Right lobe of liver (tissue), 6 donors: ENCODE measurements around the gene GAS6. TPM values are rescaled to one million over a fixed set of nuclear protein-coding genes. Genes with fewer than 3 reads are reported as not detected.

Experiments used
- ATAC-seq, 4 donors: fragments of 200-7000 bp; cut with Tn5 transposase; one replicate each; pipeline ENCODE4 v1.9.1; 2020; ENCODE audit warnings: mild to moderate bottlenecking in 4 of 4, moderate library complexity in 4 of 4
- DNase-seq, 3 donors: peaks; one replicate each; pipeline ENCODE4 v3.0.0-alpha.2; 2020
- H3K27ac ChIP-seq, 3 donors: fragments of 200-600 bp; one replicate each; pipeline ENCODE4 v1.8.0; 2022
- H3K27me3 ChIP-seq, 2 donors: fragments of 200-600 bp; one replicate each; pipeline ENCODE4 v1.8.0; 2022
- H3K36me3 ChIP-seq, 4 donors: fragments of 200-600 bp; sonication (generic) in 1 of 4; one replicate each; pipeline versions ENCODE4 v1.5.1 to v1.8.0; 2017 to 2022; ENCODE audit warnings: control low read depth in 1 of 4
- H3K4me1 ChIP-seq, 4 donors: fragments of 200-600 bp; sonication (generic) in 1 of 4; one replicate each; pipeline versions ENCODE4 v1.5.1 to v1.8.0; 2017 to 2022; ENCODE audit warnings: control low read depth in 1 of 4
- H3K4me3 ChIP-seq, 3 donors: fragments of 200-600 bp; one replicate each; pipeline ENCODE4 v1.8.0; 2022
- H3K9me3 ChIP-seq, 4 donors: fragments of 200-600 bp; sonication (generic) in 1 of 4; one replicate each; pipeline versions ENCODE4 v1.5.1 to v1.8.0; 2017 to 2022; ENCODE audit warnings: control low read depth in 1 of 4
- CTCF ChIP-seq, 4 donors: fragments of 200-600 bp in 3 of 4; fragments of 450-650 bp in 1 of 4; IDR thresholded peaks; one replicate each; pipeline versions ENCODE4 v1.5.1 to v1.8.0; 2016 to 2022; ENCODE audit warnings: antibody characterized with exemption in 4 of 4, mild to moderate bottlenecking in 2 of 4
- POLR2A ChIP-seq: fragments of 450-650 bp; IDR thresholded peaks from one replicate; pipeline ENCODE4 v1.6.1; 2017; ENCODE audit warnings: antibody characterized with exemption, mild to moderate bottlenecking
- WGBS: methylation state at CpG from one replicate; pipeline ENCODE4 v1.1.6; 2018; ENCODE audit warnings: low coverage, low lambda C conversion rate; ENCODE audit not compliant: insufficient coverage; ENCODE audit errors: missing lambda C conversion rate; 5-methylcytosine and 5-hydroxymethylcytosine counted together
- intact Hi-C, 2 donors: fragments of 100-400 bp; cut with DNase I; formaldehyde crosslinking; loops; one replicate each; pipeline versions ENCODE4 v1.11.2 to v1.14.1; 2022
- total RNA-seq, 6 experiments: library from RNA; depleted of rRNA in 2 of 6; stranded (reverse); fragments of >200 nt in 2 of 6; fragmentation: NEBNext Ultra II Directional in 3 of 6; extraction: Animal tissue kit (Norgen Biotek cat#: 25700) in 3 of 6; gene quantifications; one replicate each; pipeline versions ENCODE4 v1.1.0 to v1.2.4, GENCODE V29; 2016 to 2023
- donor health status: DM: no; HTN: yes; CAD: no.
- donor health status: DM: no; HTN: no; CAD: no.
- donor health status: DM: no; HTN: no; CAD: no.
- donor health status: DM: no; HTN: yes; CAD: no.
- donor health status: DM: no; HTN: yes; CAD: no.

GAS6 gene
- total RNA-seq, 6 experiments from 2014 or later: 11.9 to 48.5 (median 27.2) TPM

- Histone ChIP-seq H3K9me3 (no peaks in the 10 kb centered on the region), H3K27me3 (no peaks in the 10 kb centered on the region), H3K36me3 (no peaks in the 10 kb centered on the region), H3K4me3 (no peak overlapping the region), H3K27ac (peak overlapping the region in 2 of 3 donors; percentile 1 to 65), H3K4me1 (peaks cover 2 to 41% (median 12%) of the 10 kb centered on the region in 4 donors)
- WGBS: 47% methylated on average over 11 of the region's 22 CpGs
- ATAC-seq: peak; percentile 32 to 63 (median 56)
- DNase-seq: peak in 1 of 3 donors; percentile 53
- no peak for TF ChIP-seq CTCF (IDR thresholded peaks at IDR 0.05)
- TF ChIP-seq POLR2A: no peak
- intact Hi-C loops: no loop called here
Observed at GRCh38 chr13:113852536-113853517, 11.0 kb downstream of the GAS6 start.

GRCh38 chr13:113851826-113852535 lies 11.9 kb downstream of the GAS6 start:
- Histone ChIP-seq H3K36me3 (no peaks in the 10 kb centered on the region), H3K27ac (peak overlapping the region in 1 of 3 donors; percentile 65), H3K4me1 (peaks cover 2 to 36% (median 12%) of the 10 kb centered on the region in 4 donors), H3K4me3 (no peak overlapping the region), H3K9me3 (no peaks in the 10 kb centered on the region), H3K27me3 (no peaks in the 10 kb centered on the region)
- intact Hi-C loops: no loop called here
- no peak for DNase-seq
- WGBS: 62% methylated on average over 7 of the region's 23 CpGs
- peak in 2 of 4 donors; percentile 19 to 43 for ATAC-seq
- TF ChIP-seq POLR2A (no peak), CTCF (IDR thresholded peaks at IDR 0.05) (no peak)

GRCh38 chr13:113851480-113851803 lies 12.4 kb downstream of the GAS6 start:
- intact Hi-C loops: no loop called here
- TF ChIP-seq POLR2A (no peak), CTCF (IDR thresholded peaks at IDR 0.05) (no peak)
- Histone ChIP-seq H3K36me3 (no peaks in the 10 kb centered on the region), H3K4me3 (no peak overlapping the region), H3K9me3 (no peaks in the 10 kb centered on the region), H3K27ac (no peak overlapping the region), H3K4me1 (peaks cover 2 to 31% (median 9%) of the 10 kb centered on the region in 4 donors), H3K27me3 (no peaks in the 10 kb centered on the region)
- WGBS: 100% methylated on average over 1 of the region's 1 CpG
- ATAC-seq (no peak), DNase-seq (no peak)

- 92% methylated on average over 3 of the region's 3 CpGs for WGBS
Observed at GRCh38 chr13:113850722-113851479, 13.0 kb downstream of the GAS6 start.

More at GRCh38 chr13:113850722-113851479, 13.0 kb downstream of the GAS6 start:
- Histone ChIP-seq H3K4me1 (peaks cover 2 to 30% (median 8%) of the 10 kb centered on the region in 4 donors), H3K27ac (no peak overlapping the region), H3K9me3 (no peaks in the 10 kb centered on the region), H3K4me3 (no peak overlapping the region), H3K36me3 (no peaks in the 10 kb centered on the region), H3K27me3 (no peaks in the 10 kb centered on the region)
- DNase-seq: no peak
- TF ChIP-seq CTCF (IDR thresholded peaks at IDR 0.05): no peak
- no peak for TF ChIP-seq POLR2A
- intact Hi-C loops: no loop called here
- no peak for ATAC-seq
